RCC 7860 (cell line): ENCODE data around the gene EXOC3L2.

Source experiments
- DNase-seq: peaks from one replicate; pipeline ENCODE4 v3.0.0-alpha.2; 2015; ENCODE audit warnings: low spot score
- FAIRE-seq: peaks from 2 replicates; lab custom pipeline; 2012; peaks lifted over from hg19 to GRCh38; lab: Jason Lieb, UNC

The EXOC3L2 gene

GRCh38 chr19:45163751-45164460, 81.3 kb downstream of the EXOC3L2 start:
- DNase-seq (no peak), FAIRE-seq (no peak)

- no peak for FAIRE-seq
- no peak for DNase-seq
Measured at GRCh38 chr19:45163156-45163555, 82.1 kb downstream of the EXOC3L2 start.

- FAIRE-seq, result no peak
Measured at GRCh38 chr19:45162608-45163143, 82.5 kb downstream of the EXOC3L2 start.

More at GRCh38 chr19:45162608-45163143, 82.5 kb downstream of the EXOC3L2 start:
- no peak for DNase-seq
